H1 (cell line): ENCODE results near the gene SIPA1L3.

Experiments used
- ATF3 ChIP-seq: IDR thresholded peaks from 2 replicates; pipeline ENCODE4 v1.6.1; 2011; ENCODE audit warnings: low read depth, mild to moderate bottlenecking, low read length; ENCODE audit not compliant: insufficient read depth
- BRCA1 ChIP-seq: IDR thresholded peaks from 2 replicates; pipeline ENCODE4 v1.6.1; 2012; ENCODE audit warnings: low read depth, low read length, improper control_type of control experiment
- CEBPB ChIP-seq: IDR thresholded peaks from 2 replicates; pipeline ENCODE4 v1.6.1; 2012; ENCODE audit warnings: low read depth, low read length
- CTCF ChIP-seq, 3 experiments: IDR thresholded peaks; 1 replicate in 2 of 3; 2 replicates in 1 of 3; pipeline versions ENCODE4 v1.5.1 to v1.6.1; 2011; ENCODE audit warnings: low read length in 3 of 3, mild to moderate bottlenecking in 3 of 3, inconsistent platforms in 2 of 3, low read depth in 1 of 3, moderate library complexity in 1 of 3; ENCODE audit not compliant: insufficient read depth in 1 of 3; ENCODE audit errors: control extremely low read depth in 1 of 3
- EP300 ChIP-seq, 2 experiments: IDR thresholded peaks; 1 replicate in 1 of 2; 2 replicates in 1 of 2; pipeline ENCODE4 v1.6.1; 2011 to 2012; ENCODE audit warnings: low read depth in 2 of 2, low read length in 2 of 2, mild to moderate bottlenecking in 2 of 2, borderline replicate concordance in 1 of 2, inconsistent platforms in 1 of 2, moderate library complexity in 1 of 2
- EZH2 ChIP-seq: fragments of 200-600 bp; sonication (generic); IDR thresholded peaks from 2 replicates; pipeline ENCODE4 v1.7.1; 2012; ENCODE audit warnings: low read depth, mild to moderate bottlenecking, moderate library complexity, low read length, inconsistent platforms; ENCODE audit not compliant: severe bottlenecking
- JUN ChIP-seq: IDR thresholded peaks from 2 replicates; pipeline ENCODE4 v1.6.1; 2011; ENCODE audit warnings: low read depth, mild to moderate bottlenecking, improper control_type of control experiment, low read length
- SRF ChIP-seq: IDR thresholded peaks from 2 replicates; pipeline ENCODE4 v1.6.1; 2011; ENCODE audit warnings: mild to moderate bottlenecking, low read depth, low read length, moderate library complexity
- TCF12 ChIP-seq: IDR thresholded peaks from 2 replicates; pipeline ENCODE4 v1.6.1; 2011; ENCODE audit warnings: low read depth, mild to moderate bottlenecking, low read length
- TEAD4 ChIP-seq: IDR thresholded peaks from 2 replicates; pipeline ENCODE4 v1.6.1; 2012; ENCODE audit warnings: low read depth, low read length, inconsistent platforms, mixed read lengths
- USF2 ChIP-seq: IDR thresholded peaks from 2 replicates; pipeline ENCODE4 v1.6.1; 2011; ENCODE audit warnings: low read length, improper control_type of control experiment
- YY1 ChIP-seq: IDR thresholded peaks from 2 replicates; pipeline ENCODE4 v1.6.1; 2011; ENCODE audit warnings: low read depth, mild to moderate bottlenecking, low read length

GRCh38 chr19:37994823-37995130 lies 87.8 kb downstream of the SIPA1L3 start:
- TF ChIP-seq EZH2: no peak
- TF ChIP-seq ATF3: no peak
- no peak for TF ChIP-seq CTCF (IDR thresholded peaks at IDR 0.05; ENCODE audit: control extremely low read depth in 1 of 3, insufficient read depth in 1 of 3, low read depth in 1 of 3, low read length in 3 of 3)
- TF ChIP-seq SRF: no peak
- no peak for TF ChIP-seq EP300 (IDR thresholded peaks at IDR 0.05; ENCODE audit: borderline replicate concordance in 1 of 2, low read depth in 2 of 2, low read length in 2 of 2)
- no peak for TF ChIP-seq TCF12
- TF ChIP-seq CEBPB: no peak
- no peak for TF ChIP-seq YY1
- TF ChIP-seq USF2: no peak
- no peak for TF ChIP-seq TEAD4
- no peak for TF ChIP-seq JUN
- TF ChIP-seq BRCA1: no peak
